K562 (cell line): Measurements from ENCODE around the gene TRIP6. TPM values are rescaled to one million over a fixed set of nuclear protein-coding genes. Genes with fewer than 3 reads are reported as not detected.

Source experiments
- BRD4 ChIP-seq: fragments of 200-600 bp; sonication (generic); IDR thresholded peaks from 2 replicates; pipeline ENCODE4 v1.6.1; 2017; ENCODE audit warnings: inconsistent platforms
- CBFB ChIP-seq: sonication (generic); formaldehyde crosslinking; IDR thresholded peaks from 2 replicates; pipeline ENCODE4 v1.4.0; 2020; ENCODE audit warnings: mild to moderate bottlenecking, missing genetic modification reagents
- CBX3 ChIP-seq, 2 experiments: IDR thresholded peaks; 1 replicate in 1 of 2; 2 replicates in 1 of 2; pipeline ENCODE4 v1.6.1; 2012; ENCODE audit warnings: inconsistent platforms in 2 of 2, low read length in 2 of 2, borderline replicate concordance in 1 of 2, control low read depth in 1 of 2
- ESRRA ChIP-seq: fragments of 450-650 bp; IDR thresholded peaks from 2 replicates; pipeline ENCODE4 v1.6.1; 2014; ENCODE audit warnings: low read depth, mild to moderate bottlenecking, moderate library complexity, borderline replicate concordance
- ETV6 ChIP-seq, 3 experiments: fragments of 150-350 bp in 1 of 3; sonication (generic) in 1 of 3; formaldehyde crosslinking in 1 of 3; IDR thresholded peaks; 2 replicates each; pipeline versions ENCODE4 v1.6.1 to v1.8.0; 2014 to 2022; ENCODE audit warnings: borderline replicate concordance in 2 of 3, low read depth in 2 of 3, antibody characterized with exemption in 1 of 3, low read length in 1 of 3, mild to moderate bottlenecking in 1 of 3, missing genetic modification reagents in 1 of 3
- FOXA1 ChIP-seq: fragments of 450-650 bp; IDR thresholded peaks from 2 replicates; pipeline ENCODE4 v1.6.1; 2016; ENCODE audit warnings: mild to moderate bottlenecking, borderline replicate concordance
- GTF2F1 ChIP-seq: IDR thresholded peaks from 2 replicates; pipeline ENCODE4 v1.6.1; 2011; ENCODE audit warnings: low read depth, low read length, improper control_type of control experiment
- HDAC8 ChIP-seq: fragments of 450-650 bp; IDR thresholded peaks from 2 replicates; pipeline ENCODE4 v1.6.1; 2016; ENCODE audit warnings: mild to moderate bottlenecking, missing genetic modification characterization, moderate library complexity, missing compliant biosample characterization
- JUN ChIP-seq, 2 experiments: sonication (generic) in 1 of 2; formaldehyde crosslinking in 1 of 2; IDR thresholded peaks; 2 replicates each; pipeline versions ENCODE4 v1.6.1 to v1.8.0; 2012 to 2022; ENCODE audit warnings: borderline replicate concordance in 2 of 2, mild to moderate bottlenecking in 2 of 2, improper control_type of control experiment in 1 of 2, low read depth in 1 of 2, low read length in 1 of 2, missing genetic modification reagents in 1 of 2
- NCOA6 ChIP-seq: fragments of 450-650 bp; IDR thresholded peaks from 2 replicates; pipeline ENCODE4 v1.6.1; 2017; ENCODE audit warnings: mild to moderate bottlenecking
- PHTF2 ChIP-seq: fragments of 250-450 bp; sonication (Bioruptor Pico); IDR thresholded peaks from 2 replicates; pipeline ENCODE4 v1.5.0; 2021; ENCODE audit warnings: mild to moderate bottlenecking
- PML ChIP-seq: IDR thresholded peaks from 2 replicates; pipeline ENCODE4 v1.6.1; 2012; ENCODE audit warnings: low read length, inconsistent platforms
- POU5F1 ChIP-seq: fragments of 150-350 bp; IDR thresholded peaks from 2 replicates; pipeline ENCODE4 v1.6.1; 2014; ENCODE audit warnings: borderline replicate concordance, low read length, low read depth, mild to moderate bottlenecking; ENCODE audit not compliant: partially characterized antibody
- RNF2 ChIP-seq: sonication (generic); IDR thresholded peaks from 2 replicates; pipeline ENCODE4 v1.6.1; 2016
- SIN3B ChIP-seq: fragments of 450-650 bp; IDR thresholded peaks from 2 replicates; pipeline ENCODE4 v1.6.1; 2017; ENCODE audit warnings: low read depth, mild to moderate bottlenecking, moderate library complexity
- SPI1 ChIP-seq: IDR thresholded peaks from 2 replicates; pipeline ENCODE4 v1.6.1; 2011; ENCODE audit warnings: low read depth, low read length, control low read depth, borderline replicate concordance
- TAF9B ChIP-seq: fragments of 450-650 bp; IDR thresholded peaks from 2 replicates; pipeline ENCODE4 v1.6.1; 2018; ENCODE audit warnings: mild to moderate bottlenecking; ENCODE audit not compliant: partially characterized antibody
- ZNF165 ChIP-seq: fragments of 250-450 bp; sonication (Bioruptor Pico); IDR thresholded peaks from 2 replicates; pipeline ENCODE4 v1.4.0; 2020; ENCODE audit warnings: borderline replicate concordance
- ZNF311 ChIP-seq: fragments of 250-450 bp; sonication (Bioruptor Pico); IDR thresholded peaks from 2 replicates; pipeline ENCODE4 v1.4.0; 2020; ENCODE audit warnings: mild to moderate bottlenecking, moderate library complexity
- polyA plus RNA-seq, 8 experiments: library from polyadenylated mRNA; depleted of rRNA in 4 of 8; stranded (reverse) in 5 of 8; unstranded in 3 of 8; fragments of >200 nt; fragmentation: Nextera tagmentation in 2 of 8; fragmentation: Illumina TruSeq in 1 of 8; extraction: Ambion mirVana in 2 of 8; extraction: Trizol in 1 of 8; gene quantifications; 2 replicates each; pipeline versions ENCODE4 v1.2.1 to v1.2.3, GENCODE V29; 2011 to 2014; ENCODE audit warnings: inconsistent platforms in 1 of 8, missing spikeins in 1 of 8
- total RNA-seq, 7 experiments: library from RNA; depleted of rRNA in 6 of 7; stranded (reverse); fragments of >200 nt in 6 of 7; fragmentation: Illumina TruSeq in 2 of 7; extraction: Trizol in 2 of 7; gene quantifications; 2 replicates each; pipeline versions ENCODE4 v1.2.1 to v1.2.3, GENCODE V29; 2011 to 2021; ENCODE audit warnings: low replicate concordance in 1 of 7
- TF ChIP-seq, protein P1 (sequence below): fragments of 250-450 bp; sonication (Bioruptor Pico); IDR thresholded peaks from 2 replicates; pipeline ENCODE4 v1.8.0; 2022; ENCODE audit warnings: moderate library complexity, mild to moderate bottlenecking, inconsistent platforms
- TF ChIP-seq, protein P2 (sequence below): fragments of 200-800 bp; sonication (Bioruptor generic); IDR thresholded peaks from 2 replicates; pipeline ENCODE4 v1.6.1; 2017; ENCODE audit warnings: missing genetic modification characterization, missing compliant biosample characterization
- TF ChIP-seq, protein P3 (sequence below): fragments of 250-450 bp; sonication (Bioruptor Pico); IDR thresholded peaks from 2 replicates; pipeline ENCODE4 v1.6.1; 2021; ENCODE audit warnings: mild to moderate bottlenecking

TRIP6 gene
- total and polyA plus RNA-seq, 9 of the 15 experiments (the other 6 are each of a cell fraction or from before 2014, with no cell fraction given): 5.9 to 141 (median 54.0) TPM

DNA sequence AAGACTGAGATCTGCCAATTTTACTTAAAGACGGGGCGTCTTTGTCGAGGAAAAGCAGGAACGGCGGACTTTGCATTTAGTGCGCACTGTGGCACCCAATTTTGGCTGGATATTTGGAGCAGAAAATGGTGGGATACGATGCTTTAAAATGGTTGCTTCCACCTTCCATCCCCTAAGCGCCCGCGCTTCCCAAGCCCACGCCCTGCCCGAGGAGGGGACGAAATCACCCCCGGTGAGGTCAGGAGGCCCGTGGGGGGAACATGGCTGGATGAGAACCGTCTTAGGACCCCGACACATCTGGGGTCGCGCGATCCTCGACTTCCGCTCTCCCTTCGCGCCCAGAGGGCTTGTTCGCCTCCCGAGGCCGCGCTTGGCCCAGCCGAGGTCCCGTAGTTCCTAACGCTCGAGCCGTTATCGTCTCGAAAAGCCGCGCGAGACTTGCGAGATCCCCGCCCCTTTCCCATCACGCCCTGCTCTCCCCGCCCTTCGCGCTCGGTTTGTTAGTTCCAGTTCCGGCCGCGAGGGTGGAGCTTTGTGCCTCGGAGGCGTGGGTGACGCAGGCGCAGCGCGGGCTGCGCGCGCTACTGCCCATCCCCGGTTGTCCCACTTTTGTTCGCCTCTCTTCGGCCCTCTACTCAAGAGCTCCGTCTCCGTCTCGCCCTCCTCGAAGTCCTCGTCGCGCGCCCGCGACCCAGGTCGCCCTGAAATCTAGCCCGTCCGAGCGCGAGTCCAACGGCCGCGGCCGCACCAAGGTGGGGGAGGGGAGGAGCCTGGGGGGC lies 7.6 kb downstream of the TRIP6 start, which contains the start of gene SRRT (continued):
- TF ChIP-seq, protein P1, sequence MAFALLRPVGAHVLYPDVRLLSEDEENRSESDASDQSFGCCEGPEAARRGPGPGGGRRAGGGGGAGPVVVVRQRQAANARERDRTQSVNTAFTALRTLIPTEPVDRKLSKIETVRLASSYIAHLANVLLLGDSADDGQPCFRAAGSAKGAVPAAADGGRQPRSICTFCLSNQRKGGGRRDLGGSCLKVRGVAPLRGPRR: no peak
- 0 out of 2 replicates have a peak, but pooled peaks have one; percentile 7 for TF ChIP-seq JUN (IDR thresholded peaks at IDR 0.05; ENCODE audit: borderline replicate concordance, low read depth, low read length)
- TF ChIP-seq JUN (CRISPR knock-in tag; IDR thresholded peaks at IDR 0.05; ENCODE audit: borderline replicate concordance): peak; percentile 80; the same call in 1 of the 2 replicates
- TF ChIP-seq BRD4: peak; percentile 97
- TF ChIP-seq FOXA1: no peak
- peak; percentile 65 for TF ChIP-seq POU5F1
- TF ChIP-seq ETV6 (IDR thresholded peaks at IDR 0.05; ENCODE audit: borderline replicate concordance in 1 of 2, low read depth in 2 of 2, low read length in 1 of 2): no peak; a peak in 1 of 4 replicates
- no peak for TF ChIP-seq ETV6 (CRISPR knock-in tag; IDR thresholded peaks at IDR 0.05; ENCODE audit: borderline replicate concordance)
- TF ChIP-seq, protein P2, sequence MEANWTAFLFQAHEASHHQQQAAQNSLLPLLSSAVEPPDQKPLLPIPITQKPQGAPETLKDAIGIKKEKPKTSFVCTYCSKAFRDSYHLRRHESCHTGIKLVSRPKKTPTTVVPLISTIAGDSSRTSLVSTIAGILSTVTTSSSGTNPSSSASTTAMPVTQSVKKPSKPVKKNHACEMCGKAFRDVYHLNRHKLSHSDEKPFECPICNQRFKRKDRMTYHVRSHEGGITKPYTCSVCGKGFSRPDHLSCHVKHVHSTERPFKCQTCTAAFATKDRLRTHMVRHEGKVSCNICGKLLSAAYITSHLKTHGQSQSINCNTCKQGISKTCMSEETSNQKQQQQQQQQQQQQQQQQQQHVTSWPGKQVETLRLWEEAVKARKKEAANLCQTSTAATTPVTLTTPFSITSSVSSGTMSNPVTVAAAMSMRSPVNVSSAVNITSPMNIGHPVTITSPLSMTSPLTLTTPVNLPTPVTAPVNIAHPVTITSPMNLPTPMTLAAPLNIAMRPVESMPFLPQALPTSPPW (CRISPR knock-in tag): peak; percentile 69
- TF ChIP-seq, protein P3, sequence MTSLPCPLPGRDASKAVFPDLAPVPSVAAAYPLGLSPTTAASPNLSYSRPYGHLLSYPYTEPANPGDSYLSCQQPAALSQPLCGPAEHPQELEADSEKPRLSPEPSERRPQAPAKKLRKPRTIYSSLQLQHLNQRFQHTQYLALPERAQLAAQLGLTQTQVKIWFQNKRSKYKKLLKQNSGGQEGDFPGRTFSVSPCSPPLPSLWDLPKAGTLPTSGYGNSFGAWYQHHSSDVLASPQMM (CRISPR knock-in tag): no peak
- TF ChIP-seq CBFB (CRISPR knock-in tag): 0 out of 2 replicates have a peak, but pooled peaks have one; percentile 2
- TF ChIP-seq GTF2F1: no peak; the same call in 1 of the 2 replicates
- peak; percentile 78; the same call in 1 of the 2 replicates for TF ChIP-seq ZNF165
- no peak for TF ChIP-seq PHTF2 (CRISPR knock-in tag)
- peak; percentile 69 for TF ChIP-seq SPI1
- peak; percentile 77 for TF ChIP-seq TAF9B
- no peak for TF ChIP-seq NCOA6
- peak; percentile 90 for TF ChIP-seq RNF2
- TF ChIP-seq HDAC8 (tag): peak; percentile 87
- TF ChIP-seq CBX3 (IDR thresholded peaks at IDR 0.05; ENCODE audit: borderline replicate concordance in 1 of 2, low read length in 2 of 2): peak in 1 of 2 experiments; percentile 94; a peak in 1 of 3 replicates
- TF ChIP-seq SIN3B: peak; percentile 87
- TF ChIP-seq ESRRA: peak; percentile 79
- TF ChIP-seq ZNF311 (CRISPR knock-in tag): no peak
- peak; percentile 93 for TF ChIP-seq PML
